OCI-LY3 (cell line): ENCODE measurements around the gene MUC4.

ENCODE experiments used
- CTCF ChIP-seq: fragments of 200-600, 300-600 bp; sonication (generic); IDR thresholded peaks from 2 replicates; pipeline ENCODE4 v1.5.1; 2014; ENCODE audit warnings: antibody characterized with exemption, low read length, low read depth
- EZH2phosphoT487 ChIP-seq: fragments of 200-600 bp; shearing (Covaris generic); IDR thresholded peaks from 2 replicates; pipeline ENCODE4 v1.6.1; 2018; ENCODE audit warnings: antibody characterized with exemption, mixed run types, low read depth

GRCh38 chr3:195711813-195712534 is 99.8 kb downstream of the MUC4 start:
- no peak for TF ChIP-seq CTCF
- no peak for TF ChIP-seq EZH2phosphoT487
